K562 (cell line): ENCODE measurements around the gene NPAS2. TPM values are rescaled to one million over a fixed set of nuclear protein-coding genes. Genes with fewer than 3 reads are reported as not detected.

Experiments
- ATAC-seq: fragments of 200-7000 bp; cut with Tn5 transposase; 3 replicates; pipeline ENCODE4 v1.9.1; 2020; ENCODE audit warnings: moderate library complexity
- BruUV-seq: library from RNA; stranded (reverse); fragments of 400-500 nt; replicated peaks from 2 replicates; lab custom pipeline; 2021; lab: Mats Ljungman, UMichigan
- CTCF ChIA-PET: fragments of 300-600 bp; formaldehyde crosslinking; extraction: SDS; loops from one replicate; lab custom pipeline; 2021; ENCODE audit warnings: low intra/inter-chr PET ratio; lab: Yijun Ruan, JAX
- POLR2A ChIA-PET: fragments of 300-600, 350-650 bp; sonication (Branson Sonifier 250); formaldehyde crosslinking; extraction: SDS; loops from one replicate; lab custom pipeline; 2021; ENCODE audit warnings: antibody characterized with exemption, inconsistent platforms; lab: Yijun Ruan, JAX
- DNase-seq, 4 experiments: peaks; one replicate each; pipeline versions ENCODE4 v3.0.0 to v3.0.0-alpha.2; 2011 to 2018; ENCODE audit warnings: low spot score in 3 of 4, mixed read lengths in 3 of 4; ENCODE audit errors: extremely low read depth in 1 of 4
- FAIRE-seq: peaks from 2 replicates; lab custom pipeline; 2011; peaks lifted over from hg19 to GRCh38; lab: Jason Lieb, UNC
- H2AFZ ChIP-seq: 2 replicates; pipeline ENCODE4 v1.6.0; 2011; ENCODE audit warnings: low read depth, low read length, control low read depth, inconsistent platforms
- H3K27ac ChIP-seq: fragments of 200-600 bp; 3 replicates; pipeline ENCODE4 v1.8.0; 2011; ENCODE audit warnings: low read depth, mild to moderate bottlenecking, control low read depth, inconsistent platforms, low read length, moderate library complexity, mixed read lengths; ENCODE audit errors: extremely low read depth
- H3K27me3 ChIP-seq, 2 experiments: fragments of 300-600 bp in 1 of 2; 2 replicates in 1 of 2; 3 replicates in 1 of 2; pipeline versions ENCODE4 v1.6.0 to v1.8.0; 2011; ENCODE audit warnings: inconsistent platforms in 2 of 2, low read length in 2 of 2, mild to moderate bottlenecking in 1 of 2, mixed read lengths in 1 of 2, moderate library complexity in 1 of 2; ENCODE audit not compliant: control insufficient read depth in 2 of 2, insufficient read depth in 2 of 2
- H3K36me3 ChIP-seq: fragments of 300-600 bp; 3 replicates; pipeline ENCODE4 v1.8.0; 2011; ENCODE audit warnings: mild to moderate bottlenecking, low read length, inconsistent platforms; ENCODE audit not compliant: control insufficient read depth, insufficient read depth
- H3K4me1 ChIP-seq, 2 experiments: fragments of 200-600 bp in 1 of 2; replicated peaks in 1 of 2; 2 replicates in 1 of 2; 3 replicates in 1 of 2; pipeline versions ENCODE4 v1.5.1 to v1.8.0; 2011; ENCODE audit warnings: inconsistent platforms in 2 of 2, low read length in 2 of 2, mild to moderate bottlenecking in 1 of 2, mixed read lengths in 1 of 2, moderate library complexity in 1 of 2; ENCODE audit not compliant: control insufficient read depth in 2 of 2, insufficient read depth in 2 of 2
- H3K4me2 ChIP-seq: 2 replicates; pipeline ENCODE4 v1.6.1; 2011; ENCODE audit warnings: low read length, control low read depth, inconsistent platforms, mixed read lengths; ENCODE audit not compliant: insufficient read depth
- H3K4me3 ChIP-seq: fragments of 200-600 bp; sonication (generic), shearing (Covaris generic); 2 replicates; pipeline ENCODE4 v1.5.1; 2016; ENCODE audit warnings: control low read depth, inconsistent platforms
- H3K79me2 ChIP-seq: fragments of 200-600 bp; 3 replicates; pipeline ENCODE4 v1.8.0; 2011; ENCODE audit warnings: low read length, inconsistent platforms; ENCODE audit not compliant: control insufficient read depth, insufficient read depth
- H3K9ac ChIP-seq, 2 experiments: 2 replicates each; pipeline versions ENCODE4 v1.6.0 to v1.6.1; 2011; ENCODE audit warnings: low read depth in 2 of 2, low read length in 2 of 2, control low read depth in 1 of 2, inconsistent platforms in 1 of 2, mild to moderate bottlenecking in 1 of 2, mixed read lengths in 1 of 2; ENCODE audit not compliant: insufficient read depth in 1 of 2
- H3K9me1 ChIP-seq: one replicate; pipeline ENCODE4 v1.6.0; 2011; ENCODE audit warnings: inconsistent platforms, mild to moderate bottlenecking, low read length, moderate library complexity; ENCODE audit not compliant: control insufficient read depth, insufficient read depth
- H3K9me3 ChIP-seq: replicated peaks from 2 replicates; pipeline ENCODE4 v1.5.1; 2011; ENCODE audit warnings: low read depth, low read length, inconsistent platforms; ENCODE audit not compliant: control insufficient read depth, insufficient read depth
- H4K20me1 ChIP-seq: replicated peaks from 2 replicates; pipeline ENCODE4 v1.6.1; 2011; ENCODE audit warnings: low read length, inconsistent platforms, mixed read lengths; ENCODE audit not compliant: control insufficient read depth, insufficient read depth
- MAFG ChIP-seq: fragments of 450-650 bp; conservative IDR thresholded peaks from 2 replicates; pipeline ENCODE4 v1.6.1; 2016; ENCODE audit warnings: missing genetic modification characterization, missing compliant biosample characterization
- MBD2 ChIP-seq: sonication (generic); IDR thresholded peaks from 2 replicates; pipeline ENCODE4 v1.6.1; 2016; ENCODE audit warnings: low read depth, borderline replicate concordance
- NFE2L1 ChIP-seq: fragments of 450-650 bp; IDR thresholded peaks from 2 replicates; pipeline ENCODE4 v1.6.1; 2016; ENCODE audit warnings: missing genetic modification characterization, low read depth, mild to moderate bottlenecking, missing compliant biosample characterization, moderate library complexity, borderline replicate concordance
- RBFOX2 ChIP-seq: fragments of 200-400 bp; formaldehyde crosslinking; IDR thresholded peaks from 2 replicates; pipeline ENCODE4 v1.6.1; 2017; ENCODE audit warnings: low read depth, mild to moderate bottlenecking, low read length, moderate library complexity
- XRCC4 ChIP-seq: IDR thresholded peaks from one replicate; pipeline ENCODE4 v1.6.1; 2011; ENCODE audit not compliant: insufficient read depth, insufficient read length; ENCODE audit errors: extremely low read depth
- ZNF75A ChIP-seq: fragments of 450-650 bp; formaldehyde crosslinking; IDR thresholded peaks from 2 replicates; pipeline ENCODE4 v1.4.0; 2020; ENCODE audit warnings: mild to moderate bottlenecking
- ZNF785 ChIP-seq: fragments of 250-450 bp; sonication (Bioruptor Pico); IDR thresholded peaks from 2 replicates; pipeline ENCODE4 v1.4.0; 2020; ENCODE audit warnings: mild to moderate bottlenecking
- whole genome bisulfite sequencing: fragments of 100-300 bp; shearing (Covaris generic); methylation state at CpG from one replicate; pipeline ENCODE4 v1.1.6; 2016; ENCODE audit warnings: low coverage, mixed read lengths; ENCODE audit not compliant: insufficient coverage; ENCODE audit errors: missing lambda C conversion rate; 5-methylcytosine and 5-hydroxymethylcytosine counted together
- in situ Hi-C: fragments of 300-500 bp; cut with MboI; formaldehyde crosslinking; loops from 4 replicates; pipeline ENCODE4 v1.15.0; 2018; ENCODE audit warnings: inconsistent platforms, mixed read lengths
- intact Hi-C: fragments of 100-400 bp; cut with micrococcal nuclease; formaldehyde crosslinking; loops from 2 replicates; pipeline ENCODE4 v1.14.2; 2022
- polyA plus RNA-seq, 8 experiments: library from polyadenylated mRNA; depleted of rRNA in 4 of 8; stranded (reverse) in 5 of 8; unstranded in 3 of 8; fragments of >200 nt; fragmentation: Nextera tagmentation in 2 of 8; fragmentation: Illumina TruSeq in 1 of 8; extraction: Ambion mirVana in 2 of 8; extraction: Trizol in 1 of 8; gene quantifications; 2 replicates each; pipeline versions ENCODE4 v1.2.1 to v1.2.3, GENCODE V29; 2011 to 2014; ENCODE audit warnings: inconsistent platforms in 1 of 8, missing spikeins in 1 of 8
- total RNA-seq, 7 experiments: library from RNA; depleted of rRNA in 6 of 7; stranded (reverse); fragments of >200 nt in 6 of 7; fragmentation: Illumina TruSeq in 2 of 7; extraction: Trizol in 2 of 7; gene quantifications; 2 replicates each; pipeline versions ENCODE4 v1.2.1 to v1.2.3, GENCODE V29; 2011 to 2021; ENCODE audit warnings: low replicate concordance in 1 of 7
- TF ChIP-seq, protein P1 (sequence below): fragments of 450-650 bp; formaldehyde crosslinking; IDR thresholded peaks from 2 replicates; pipeline ENCODE4 v1.4.0; 2020; ENCODE audit warnings: mild to moderate bottlenecking, moderate library complexity
- TF ChIP-seq, protein P2 (sequence below), 2 experiments: fragments of 450-650 bp in 1 of 2; sonication (generic) in 1 of 2; formaldehyde crosslinking; conservative IDR thresholded peaks; 2 replicates each; pipeline versions ENCODE4 v1.4.0 to v1.8.1; 2020 to 2022; ENCODE audit warnings: mild to moderate bottlenecking in 1 of 2, missing genetic modification reagents in 1 of 2
- TF ChIP-seq, protein P3 (sequence below): fragments of 250-450 bp; sonication (Bioruptor Pico); IDR thresholded peaks from 2 replicates; pipeline ENCODE4 v1.8.0; 2022; ENCODE audit warnings: inconsistent platforms
- TF ChIP-seq, protein P4 (sequence below), 2 experiments: IDR thresholded peaks in 1 of 2; conservative IDR thresholded peaks in 1 of 2; 2 replicates each; pipeline ENCODE4 v1.6.1; 2016; ENCODE audit warnings: low read depth in 2 of 2, mild to moderate bottlenecking in 1 of 2, missing compliant biosample characterization in 1 of 2, missing genetic modification characterization in 1 of 2, moderate library complexity in 1 of 2

NPAS2 gene
- total and polyA plus RNA-seq, 9 of the 15 experiments (the other 6 are each of a cell fraction or from before 2014, with no cell fraction given), result 0.06 to 0.29 (median 0.07) TPM; not detected in 5

DNA sequence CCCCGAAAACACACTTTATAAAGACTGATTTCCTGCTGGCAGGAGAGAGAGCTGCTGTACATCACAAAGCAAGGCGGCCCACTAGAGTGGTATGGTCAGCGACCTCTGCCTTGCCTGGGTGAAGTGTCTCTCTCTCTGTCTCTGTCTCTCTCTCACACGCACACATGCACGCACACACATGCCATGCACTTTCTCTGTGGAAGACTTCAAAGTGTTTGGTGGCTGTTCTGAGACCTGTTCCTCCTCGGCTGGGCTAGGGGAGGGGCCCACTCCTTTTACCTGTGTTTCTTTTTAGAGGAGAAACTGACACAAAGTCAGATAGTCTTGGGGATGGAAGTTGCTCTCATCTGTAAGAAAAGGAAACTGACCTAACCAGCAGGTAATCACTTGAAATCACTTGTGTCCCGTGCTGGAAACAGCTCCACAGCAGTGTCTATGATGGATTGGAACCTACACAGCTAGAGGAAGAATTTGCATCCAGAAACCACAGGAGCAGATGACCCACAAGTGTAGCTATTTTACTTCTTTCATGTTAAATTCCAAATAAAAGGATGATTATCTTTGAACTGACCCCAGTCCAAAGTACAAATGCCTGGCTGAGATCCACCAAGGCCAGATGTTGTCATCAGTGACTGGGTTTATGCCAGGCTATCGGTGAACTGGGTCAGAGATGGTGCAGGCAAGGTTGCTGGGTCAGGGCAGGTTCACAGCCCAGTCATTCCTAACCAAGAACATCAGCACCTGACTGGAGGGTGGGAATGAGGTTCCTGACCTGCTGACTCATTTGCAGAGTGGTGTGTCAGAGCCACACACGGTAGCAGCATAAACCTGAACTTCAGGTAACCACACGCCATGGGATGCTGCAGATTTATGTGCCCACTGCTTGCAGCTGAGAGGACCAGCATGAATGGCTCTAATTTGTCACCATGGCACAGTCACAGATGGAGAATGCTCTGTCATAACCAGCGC is 63.0 kb downstream of the NPAS2 start:
- Histone ChIP-seq H3K4me2 (no peak overlapping the region), H3K9ac (no peak overlapping the region)
- TF ChIP-seq ZNF785 (CRISPR knock-in tag) (no peak), MBD2 (no peak), ZNF75A (no peak), XRCC4 (no peak), RBFOX2 (no peak), NFE2L1 (no peak), MAFG (tag) (no peak)
- TF ChIP-seq, protein P1, sequence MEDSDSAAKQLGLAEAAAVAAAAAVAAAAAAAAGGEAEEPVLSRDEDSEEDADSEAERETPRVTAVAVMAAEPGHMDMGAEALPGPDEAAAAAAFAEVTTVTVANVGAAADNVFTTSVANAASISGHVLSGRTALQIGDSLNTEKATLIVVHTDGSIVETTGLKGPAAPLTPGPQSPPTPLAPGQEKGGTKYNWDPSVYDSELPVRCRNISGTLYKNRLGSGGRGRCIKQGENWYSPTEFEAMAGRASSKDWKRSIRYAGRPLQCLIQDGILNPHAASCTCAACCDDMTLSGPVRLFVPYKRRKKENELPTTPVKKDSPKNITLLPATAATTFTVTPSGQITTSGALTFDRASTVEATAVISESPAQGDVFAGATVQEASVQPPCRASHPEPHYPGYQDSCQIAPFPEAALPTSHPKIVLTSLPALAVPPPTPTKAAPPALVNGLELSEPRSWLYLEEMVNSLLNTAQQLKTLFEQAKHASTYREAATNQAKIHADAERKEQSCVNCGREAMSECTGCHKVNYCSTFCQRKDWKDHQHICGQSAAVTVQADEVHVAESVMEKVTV (CRISPR knock-in tag), result no peak
- TF ChIP-seq, protein P2, sequence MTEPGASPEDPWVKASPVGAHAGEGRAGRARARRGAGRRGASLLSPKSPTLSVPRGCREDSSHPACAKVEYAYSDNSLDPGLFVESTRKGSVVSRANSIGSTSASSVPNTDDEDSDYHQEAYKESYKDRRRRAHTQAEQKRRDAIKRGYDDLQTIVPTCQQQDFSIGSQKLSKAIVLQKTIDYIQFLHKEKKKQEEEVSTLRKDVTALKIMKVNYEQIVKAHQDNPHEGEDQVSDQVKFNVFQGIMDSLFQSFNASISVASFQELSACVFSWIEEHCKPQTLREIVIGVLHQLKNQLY (CRISPR knock-in tag; conservative IDR thresholded peaks at IDR 0.05), result no peak
- TF ChIP-seq, protein P3, sequence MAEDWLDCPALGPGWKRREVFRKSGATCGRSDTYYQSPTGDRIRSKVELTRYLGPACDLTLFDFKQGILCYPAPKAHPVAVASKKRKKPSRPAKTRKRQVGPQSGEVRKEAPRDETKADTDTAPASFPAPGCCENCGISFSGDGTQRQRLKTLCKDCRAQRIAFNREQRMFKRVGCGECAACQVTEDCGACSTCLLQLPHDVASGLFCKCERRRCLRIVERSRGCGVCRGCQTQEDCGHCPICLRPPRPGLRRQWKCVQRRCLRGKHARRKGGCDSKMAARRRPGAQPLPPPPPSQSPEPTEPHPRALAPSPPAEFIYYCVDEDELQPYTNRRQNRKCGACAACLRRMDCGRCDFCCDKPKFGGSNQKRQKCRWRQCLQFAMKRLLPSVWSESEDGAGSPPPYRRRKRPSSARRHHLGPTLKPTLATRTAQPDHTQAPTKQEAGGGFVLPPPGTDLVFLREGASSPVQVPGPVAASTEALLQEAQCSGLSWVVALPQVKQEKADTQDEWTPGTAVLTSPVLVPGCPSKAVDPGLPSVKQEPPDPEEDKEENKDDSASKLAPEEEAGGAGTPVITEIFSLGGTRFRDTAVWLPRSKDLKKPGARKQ (CRISPR knock-in tag), result no peak
- TF ChIP-seq, protein P4, sequence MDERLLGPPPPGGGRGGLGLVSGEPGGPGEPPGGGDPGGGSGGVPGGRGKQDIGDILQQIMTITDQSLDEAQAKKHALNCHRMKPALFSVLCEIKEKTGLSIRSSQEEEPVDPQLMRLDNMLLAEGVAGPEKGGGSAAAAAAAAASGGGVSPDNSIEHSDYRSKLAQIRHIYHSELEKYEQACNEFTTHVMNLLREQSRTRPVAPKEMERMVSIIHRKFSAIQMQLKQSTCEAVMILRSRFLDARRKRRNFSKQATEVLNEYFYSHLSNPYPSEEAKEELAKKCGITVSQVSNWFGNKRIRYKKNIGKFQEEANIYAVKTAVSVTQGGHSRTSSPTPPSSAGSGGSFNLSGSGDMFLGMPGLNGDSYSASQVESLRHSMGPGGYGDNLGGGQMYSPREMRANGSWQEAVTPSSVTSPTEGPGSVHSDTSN (CRISPR knock-in tag; IDR thresholded peaks at IDR 0.05; ENCODE audit: low read depth), result no peak
- TF ChIP-seq, protein P4 (tag; conservative IDR thresholded peaks at IDR 0.05; ENCODE audit: low read depth), result no peak

More for the DNA sequence above, 63.0 kb downstream of the NPAS2 start:
- peaks cover 0 to 5% of the 10 kb centered on the region in 2 experiments; a peak in 1 of 5 replicates for H3K27me3 ChIP-seq
- ChIA-PET POLR2A (interaction anchor here (0.9 kb wide), 1 partner anchor 9 kb away, joined by 6 read pairs; no protein-coding TSS in a partner anchor), CTCF (no interaction called here)
- H3K79me2 ChIP-seq, result no peaks in the 10 kb centered on the region
- FAIRE-seq (no peak), ATAC-seq (no peak), DNase-seq (no peak)
- no peaks in the 10 kb centered on the region; a peak in 1 of 5 replicates for H3K4me1 ChIP-seq
- intact Hi-C loops (no loop called here), in situ Hi-C loops (no loop called here)
- no peaks in the 10 kb centered on the region for H3K36me3 ChIP-seq
- no peaks in the 10 kb centered on the region for H3K9me1 ChIP-seq
- H3K9me3 ChIP-seq, result no peaks in the 10 kb centered on the region
- BruUV-seq, result no TSS peak
- WGBS, result 22% methylated on average over 11 of the region's 11 CpGs
- no peak overlapping the region for H3K27ac ChIP-seq
- H3K4me3 ChIP-seq, result no peak overlapping the region
- H2AFZ ChIP-seq, result no peak overlapping the region
- H4K20me1 ChIP-seq, result no peaks in the 10 kb centered on the region
